Vagina (tissue), 2 donors: ENCODE data around the gene DCBLD2.

ENCODE experiments used
- POLR2AphosphoS5 ChIP-seq, 2 donors: sonication (generic); formaldehyde crosslinking; IDR thresholded peaks; one replicate each; pipeline ENCODE4 v1.9.0; 2017; ENCODE audit warnings: antibody characterized with exemption in 2 of 2, mild to moderate bottlenecking in 2 of 2, low read depth in 1 of 2; ENCODE audit not compliant: insufficient read depth in 1 of 2
- TF ChIP-seq, protein P1 (sequence below), 3 experiments: fragments of 450-650 bp in 2 of 3; fragments of 200-600 bp in 1 of 3; sonication (generic) in 1 of 3; IDR thresholded peaks; one replicate each; pipeline ENCODE4 v1.5.1; 2017 to 2019; ENCODE audit warnings: antibody characterized with exemption in 3 of 3, mild to moderate bottlenecking in 2 of 3, moderate library complexity in 2 of 3

DNA sequence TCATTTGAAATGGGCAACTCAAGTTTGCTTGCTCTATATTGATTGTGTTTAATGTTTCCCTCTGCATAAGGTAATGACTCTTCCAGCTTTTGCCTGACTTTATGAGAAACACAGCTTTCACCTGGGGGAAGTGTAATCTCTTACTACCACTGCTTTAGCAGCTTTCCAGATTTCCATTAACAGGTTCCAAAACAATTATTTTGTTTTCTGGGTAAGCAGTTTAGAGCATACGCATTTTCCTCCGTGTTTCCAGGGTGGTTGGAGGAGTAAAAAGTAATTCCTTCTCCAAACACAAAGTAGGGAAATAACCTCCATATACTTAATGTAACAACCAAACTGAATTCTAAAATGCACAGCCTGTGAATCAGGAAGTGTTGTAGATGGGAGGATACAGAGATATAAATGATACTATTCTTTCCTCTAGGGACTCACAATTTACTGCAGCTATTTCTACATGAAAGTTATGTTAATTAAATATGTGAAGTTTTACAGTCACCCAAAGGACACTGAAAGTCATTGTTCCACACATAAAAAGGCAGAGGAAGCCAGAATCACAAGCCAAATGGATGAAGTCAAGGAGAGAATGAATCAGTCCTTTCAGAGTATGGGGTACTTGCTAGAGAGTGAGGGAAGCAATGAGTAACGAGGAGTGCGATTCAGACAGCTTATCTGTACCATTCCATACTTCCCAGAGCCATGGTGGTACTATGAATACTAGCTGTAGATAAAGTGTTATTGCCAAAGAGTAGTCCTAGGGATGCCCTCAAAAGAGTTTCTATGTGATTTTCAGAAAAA is 121.8 kb downstream of the DCBLD2 start:
- TF ChIP-seq, protein P1, sequence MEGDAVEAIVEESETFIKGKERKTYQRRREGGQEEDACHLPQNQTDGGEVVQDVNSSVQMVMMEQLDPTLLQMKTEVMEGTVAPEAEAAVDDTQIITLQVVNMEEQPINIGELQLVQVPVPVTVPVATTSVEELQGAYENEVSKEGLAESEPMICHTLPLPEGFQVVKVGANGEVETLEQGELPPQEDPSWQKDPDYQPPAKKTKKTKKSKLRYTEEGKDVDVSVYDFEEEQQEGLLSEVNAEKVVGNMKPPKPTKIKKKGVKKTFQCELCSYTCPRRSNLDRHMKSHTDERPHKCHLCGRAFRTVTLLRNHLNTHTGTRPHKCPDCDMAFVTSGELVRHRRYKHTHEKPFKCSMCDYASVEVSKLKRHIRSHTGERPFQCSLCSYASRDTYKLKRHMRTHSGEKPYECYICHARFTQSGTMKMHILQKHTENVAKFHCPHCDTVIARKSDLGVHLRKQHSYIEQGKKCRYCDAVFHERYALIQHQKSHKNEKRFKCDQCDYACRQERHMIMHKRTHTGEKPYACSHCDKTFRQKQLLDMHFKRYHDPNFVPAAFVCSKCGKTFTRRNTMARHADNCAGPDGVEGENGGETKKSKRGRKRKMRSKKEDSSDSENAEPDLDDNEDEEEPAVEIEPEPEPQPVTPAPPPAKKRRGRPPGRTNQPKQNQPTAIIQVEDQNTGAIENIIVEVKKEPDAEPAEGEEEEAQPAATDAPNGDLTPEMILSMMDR (IDR thresholded peaks at IDR 0.05), result no peak
- no peak for TF ChIP-seq POLR2AphosphoS5 (IDR thresholded peaks at IDR 0.05; ENCODE audit: insufficient read depth in 1 of 2, low read depth in 1 of 2)
